DMS 273 (cell line): ENCODE data around the gene SLC44A5.
"Not testable (repeated sequence)": the region's sequence is repeated elsewhere in the genome, so short reads cannot be mapped to it uniquely, and the experiment has no call there.

Experiments used
- DNase-seq: peaks from one replicate; lab custom pipeline; 2025; ENCODE audit not compliant: unreplicated experiment; lab: John Stamatoyannopoulos, UW

The SLC44A5 gene

GRCh38 chr1:75611014-75611413 lies at the start of gene SLC44A5:
TSS of gene SLC44A5 (minus strand) at chr1:75611114. CDS start at chr1:75541447, 69,667 bp downstream.
- DNase-seq: no peak

GRCh38 chr1:75655931-75656330 lies 45.0 kb upstream of the SLC44A5 start:
- no peak for DNase-seq

GRCh38 chr1:75647183-75647582 lies 36.3 kb upstream of the SLC44A5 start:
- not testable (repeated sequence) for DNase-seq

- not testable (repeated sequence) for DNase-seq
Observed at GRCh38 chr1:75645153-75645552, 34.2 kb upstream of the SLC44A5 start.

- peak; percentile 34 for DNase-seq
Observed at GRCh38 chr1:75643460-75643859, 32.5 kb upstream of the SLC44A5 start.

- no peak for DNase-seq
Observed at GRCh38 chr1:75641325-75641724, 30.4 kb upstream of the SLC44A5 start.

- DNase-seq: no peak
Observed at GRCh38 chr1:75640137-75640536, 29.2 kb upstream of the SLC44A5 start.

GRCh38 chr1:75632350-75632949 lies 21.5 kb upstream of the SLC44A5 start:
- peak; percentile 65 for DNase-seq

- DNase-seq: no peak
Observed at GRCh38 chr1:75630998-75631397, 20.1 kb upstream of the SLC44A5 start.

GRCh38 chr1:75630004-75630594 lies 19.2 kb upstream of the SLC44A5 start:
- no peak for DNase-seq

GRCh38 chr1:75625795-75626194 lies 14.9 kb upstream of the SLC44A5 start:
- no peak for DNase-seq

GRCh38 chr1:75618382-75618781 lies 7.5 kb upstream of the SLC44A5 start:
- no peak for DNase-seq

GRCh38 chr1:75616436-75617433 lies 5.8 kb upstream of the SLC44A5 start:
- DNase-seq: no peak

- DNase-seq: peak; percentile 80
Observed at GRCh38 chr1:75615613-75616435, 4.9 kb upstream of the SLC44A5 start.

- peak; percentile 86 for DNase-seq
Observed at GRCh38 chr1:75614399-75614756, 3.5 kb upstream of the SLC44A5 start.

- peak; percentile 86 for DNase-seq
Observed at GRCh38 chr1:75613916-75614315, 3.0 kb upstream of the SLC44A5 start.

- DNase-seq: peak; percentile 31
Observed at GRCh38 chr1:75612976-75613375, 2.1 kb upstream of the SLC44A5 start.

- DNase-seq: no peak
Observed at GRCh38 chr1:75602486-75602885, 8.4 kb downstream of the SLC44A5 start.

- no peak for DNase-seq
Observed at GRCh38 chr1:75600781-75601180, 10.1 kb downstream of the SLC44A5 start.

GRCh38 chr1:75594327-75594726 lies 16.6 kb downstream of the SLC44A5 start:
- no peak for DNase-seq

- not testable (repeated sequence) for DNase-seq
Observed at GRCh38 chr1:75593457-75593856, 17.5 kb downstream of the SLC44A5 start.
